ENCODE data around the gene IL10RA. TPM values are rescaled to one million over a fixed set of nuclear protein-coding genes. Genes with fewer than 3 reads are reported as not detected.

Gene IL10RA
- total RNA-seq, 1 experiment from 2014 or later: not detected

DNA sequence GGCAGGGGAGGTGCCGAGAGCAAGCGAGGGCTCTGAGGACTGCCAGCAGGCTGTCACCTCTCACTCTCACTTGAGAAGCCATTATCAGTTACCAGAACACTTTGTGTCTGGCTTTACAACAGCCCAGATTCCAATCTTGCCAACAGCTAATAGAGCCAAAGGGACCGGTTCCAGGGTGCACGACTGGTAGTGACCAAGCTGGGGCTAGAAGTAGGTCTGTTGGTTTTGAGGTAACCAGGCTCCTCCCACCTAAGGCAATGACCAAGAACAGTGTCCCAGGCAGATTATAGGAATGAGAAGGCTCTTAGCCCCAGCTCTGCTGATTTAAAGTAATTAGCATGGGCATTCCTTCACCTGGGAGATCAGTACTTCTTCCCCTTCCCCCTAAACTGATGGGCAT, 7.2 kb upstream of the IL10RA start:
- Histone ChIP-seq H3K9me3 (ENCODE audit: low read length) (no peaks in the 10 kb centered on the region), H3K4me1 (ENCODE audit: insufficient read depth, low read length) (no peaks in the 10 kb centered on the region), H4K20me1 (ENCODE audit: low read length) (no peaks in the 10 kb centered on the region), H2AFZ (ENCODE audit: low read length) (no peak overlapping the region), H3K79me2 (ENCODE audit: low read length) (no peaks in the 10 kb centered on the region), H3F3A (ENCODE audit: low read length, unreplicated experiment) (no peaks in the 10 kb centered on the region), H3K9me2 (replicated peaks; ENCODE audit: low read length) (no peaks in the 10 kb centered on the region), H3K4me2 (ENCODE audit: low read length) (no peak overlapping the region), H3K36me3 (ENCODE audit: low read depth, low read length) (no peaks in the 10 kb centered on the region), H3K27me3 (ENCODE audit: low read length) (peaks cover 66% of the 10 kb centered on the region), H3K27ac (ENCODE audit: low read length) (no peak overlapping the region), H3K9ac (ENCODE audit: low read length) (no peak overlapping the region), H3K4me3 (ENCODE audit: low read length) (no peak overlapping the region)
- intact Hi-C loops (cut with micrococcal nuclease): no loop called here
- ATAC-seq: no peak
- TF ChIP-seq EZH2phosphoT487 (IDR thresholded peaks at IDR 0.05; ENCODE audit: borderline replicate concordance, low read length): no peak
- TF ChIP-seq, protein P1, sequence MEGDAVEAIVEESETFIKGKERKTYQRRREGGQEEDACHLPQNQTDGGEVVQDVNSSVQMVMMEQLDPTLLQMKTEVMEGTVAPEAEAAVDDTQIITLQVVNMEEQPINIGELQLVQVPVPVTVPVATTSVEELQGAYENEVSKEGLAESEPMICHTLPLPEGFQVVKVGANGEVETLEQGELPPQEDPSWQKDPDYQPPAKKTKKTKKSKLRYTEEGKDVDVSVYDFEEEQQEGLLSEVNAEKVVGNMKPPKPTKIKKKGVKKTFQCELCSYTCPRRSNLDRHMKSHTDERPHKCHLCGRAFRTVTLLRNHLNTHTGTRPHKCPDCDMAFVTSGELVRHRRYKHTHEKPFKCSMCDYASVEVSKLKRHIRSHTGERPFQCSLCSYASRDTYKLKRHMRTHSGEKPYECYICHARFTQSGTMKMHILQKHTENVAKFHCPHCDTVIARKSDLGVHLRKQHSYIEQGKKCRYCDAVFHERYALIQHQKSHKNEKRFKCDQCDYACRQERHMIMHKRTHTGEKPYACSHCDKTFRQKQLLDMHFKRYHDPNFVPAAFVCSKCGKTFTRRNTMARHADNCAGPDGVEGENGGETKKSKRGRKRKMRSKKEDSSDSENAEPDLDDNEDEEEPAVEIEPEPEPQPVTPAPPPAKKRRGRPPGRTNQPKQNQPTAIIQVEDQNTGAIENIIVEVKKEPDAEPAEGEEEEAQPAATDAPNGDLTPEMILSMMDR (conservative IDR thresholded peaks at IDR 0.05; ENCODE audit: low read depth, low read length): no peak
- BruUV-seq (replicated peaks): no TSS peak
- ChIA-PET POLR2A (ENCODE audit: unreplicated experiment) (no interaction called here), CTCF (no interaction called here)
- DNase-seq: no peak

- ChIA-PET POLR2A (ENCODE audit: unreplicated experiment) (no interaction called here), CTCF (no interaction called here)
- DNase-seq (no peak), ATAC-seq (no peak)
- Histone ChIP-seq H3F3A (ENCODE audit: low read length, unreplicated experiment) (no peaks in the 10 kb centered on the region), H3K27me3 (ENCODE audit: low read length) (peaks cover 72% of the 10 kb centered on the region), H3K79me2 (ENCODE audit: low read length) (no peaks in the 10 kb centered on the region), H3K4me3 (ENCODE audit: low read length) (no peak overlapping the region), H3K4me1 (ENCODE audit: insufficient read depth, low read length) (no peaks in the 10 kb centered on the region), H3K9ac (ENCODE audit: low read length) (no peak overlapping the region), H3K4me2 (ENCODE audit: low read length) (no peak overlapping the region), H2AFZ (ENCODE audit: low read length) (no peak overlapping the region), H4K20me1 (ENCODE audit: low read length) (no peaks in the 10 kb centered on the region), H3K27ac (ENCODE audit: low read length) (no peak overlapping the region), H3K36me3 (ENCODE audit: low read depth, low read length) (no peaks in the 10 kb centered on the region), H3K9me3 (ENCODE audit: low read length) (no peaks in the 10 kb centered on the region), H3K9me2 (replicated peaks; ENCODE audit: low read length) (no peaks in the 10 kb centered on the region)
- TF ChIP-seq, protein P1 (conservative IDR thresholded peaks at IDR 0.05; ENCODE audit: low read depth, low read length): no peak
- TF ChIP-seq EZH2 (IDR thresholded peaks at IDR 0.05; ENCODE audit: low read length, unreplicated experiment) (no peak), EZH2phosphoT487 (IDR thresholded peaks at IDR 0.05; ENCODE audit: borderline replicate concordance, low read length) (no peak)
- BruUV-seq (replicated peaks): no TSS peak
- intact Hi-C loops (cut with micrococcal nuclease): no loop called here
Measured at GRCh38 chr11:117979481-117980211, 6.5 kb upstream of the IL10RA start.

- H3K79me2 ChIP-seq (ENCODE audit: low read length): no peaks in the 10 kb centered on the region
- H3K9me2 ChIP-seq (replicated peaks; ENCODE audit: low read length): no peaks in the 10 kb centered on the region
- H3K4me3 ChIP-seq (ENCODE audit: low read length): no peak overlapping the region
- no peaks in the 10 kb centered on the region for H3K4me1 ChIP-seq (ENCODE audit: insufficient read depth, low read length)
- ChIA-PET CTCF (no interaction called here), POLR2A (ENCODE audit: unreplicated experiment) (no interaction called here)
- H3F3A ChIP-seq (ENCODE audit: low read length, unreplicated experiment): no peaks in the 10 kb centered on the region
- intact Hi-C loops (cut with micrococcal nuclease): no loop called here
- ATAC-seq (no peak), DNase-seq (no peak)
- H3K27me3 ChIP-seq (ENCODE audit: low read length): peaks cover 78% of the 10 kb centered on the region
- H3K4me2 ChIP-seq (ENCODE audit: low read length): no peak overlapping the region
- no peaks in the 10 kb centered on the region for H4K20me1 ChIP-seq (ENCODE audit: low read length)
- no peak overlapping the region for H3K27ac ChIP-seq (ENCODE audit: low read length)
- H2AFZ ChIP-seq (ENCODE audit: low read length): no peak overlapping the region
- TF ChIP-seq EZH2phosphoT487 (IDR thresholded peaks at IDR 0.05; ENCODE audit: borderline replicate concordance, low read length) (no peak), EZH2 (IDR thresholded peaks at IDR 0.05; ENCODE audit: low read length, unreplicated experiment) (no peak)
- TF ChIP-seq, protein P1 (conservative IDR thresholded peaks at IDR 0.05; ENCODE audit: low read depth, low read length): no peak
- no peak overlapping the region for H3K9ac ChIP-seq (ENCODE audit: low read length)
- H3K9me3 ChIP-seq (ENCODE audit: low read length): no peaks in the 10 kb centered on the region
- no peaks in the 10 kb centered on the region for H3K36me3 ChIP-seq (ENCODE audit: low read depth, low read length)
- no TSS peak for BruUV-seq (replicated peaks)
Measured at GRCh38 chr11:117980280-117980679, 5.9 kb upstream of the IL10RA start.
